Jurkat, Clone E6-1 (cell line): ENCODE measurements around the gene CEP41.
A peak's percentile ranks its signal among the peaks of the same experiment; 100 is the strongest.

Source experiments
- DNase-seq: peaks from one replicate; pipeline ENCODE4 v3.0.0-alpha.2; 2011; ENCODE audit warnings: low read depth, low spot score
- H3K4me3 ChIP-seq: 2 replicates; pipeline ENCODE4 v1.5.1; 2011; ENCODE audit warnings: mild to moderate bottlenecking, low read length, control low read depth, moderate library complexity

Gene CEP41

GRCh38 chr7:130396109-130396508 lies 44.7 kb downstream of the CEP41 start:
- no peak for DNase-seq

GRCh38 chr7:130395421-130395820 lies 45.4 kb downstream of the CEP41 start:
- DNase-seq = no peak
- no peak overlapping the region for H3K4me3 ChIP-seq

More at GRCh38 chr7:130396109-130396508, 44.7 kb downstream of the CEP41 start:
- no peak overlapping the region for H3K4me3 ChIP-seq

GRCh38 chr7:130394421-130395195 lies 46.2 kb downstream of the CEP41 start:
- H3K4me3 ChIP-seq = no peak overlapping the region; the same call in 1 of the 2 replicates

GRCh38 chr7:130393841-130394411 lies 46.9 kb downstream of the CEP41 start:
- no peak overlapping the region for H3K4me3 ChIP-seq
- DNase-seq = no peak

More at GRCh38 chr7:130394421-130395195, 46.2 kb downstream of the CEP41 start:
- peak; percentile 83 for DNase-seq

- no peak overlapping the region for H3K4me3 ChIP-seq
- DNase-seq = no peak
Measured at GRCh38 chr7:130393101-130393561, 47.7 kb downstream of the CEP41 start.

- DNase-seq = no peak
- H3K4me3 ChIP-seq = no peak overlapping the region
Measured at GRCh38 chr7:130390486-130390885, 50.3 kb downstream of the CEP41 start.

- DNase-seq = no peak
Measured at GRCh38 chr7:130388671-130389070, 52.1 kb downstream of the CEP41 start.

GRCh38 chr7:130387628-130388403 lies 53.0 kb downstream of the CEP41 start:
- H3K4me3 ChIP-seq = no peak overlapping the region
- DNase-seq = no peak

More at GRCh38 chr7:130388671-130389070, 52.1 kb downstream of the CEP41 start:
- H3K4me3 ChIP-seq = no peak overlapping the region

- no peak overlapping the region for H3K4me3 ChIP-seq
- no peak for DNase-seq
Measured at GRCh38 chr7:130387306-130387627, 53.5 kb downstream of the CEP41 start.

GRCh38 chr7:130386876-130387275 lies 53.9 kb downstream of the CEP41 start:
- no peak overlapping the region for H3K4me3 ChIP-seq
- no peak for DNase-seq

- H3K4me3 ChIP-seq = no peak overlapping the region
- no peak for DNase-seq
Measured at GRCh38 chr7:130385600-130386066, 55.2 kb downstream of the CEP41 start.

- no peak for DNase-seq
Measured at GRCh38 chr7:130384841-130385599, 55.8 kb downstream of the CEP41 start.

GRCh38 chr7:130384371-130384801 lies 56.4 kb downstream of the CEP41 start:
- H3K4me3 ChIP-seq = no peak overlapping the region
- no peak for DNase-seq

More at GRCh38 chr7:130384841-130385599, 55.8 kb downstream of the CEP41 start:
- H3K4me3 ChIP-seq = no peak overlapping the region

GRCh38 chr7:130383187-130383980 lies 57.4 kb downstream of the CEP41 start:
- H3K4me3 ChIP-seq = no peak overlapping the region
- no peak for DNase-seq

- H3K4me3 ChIP-seq = no peak overlapping the region
- no peak for DNase-seq
Measured at GRCh38 chr7:130381468-130382312, 59.1 kb downstream of the CEP41 start.

GRCh38 chr7:130380861-130381455 lies 59.9 kb downstream of the CEP41 start:
- DNase-seq = no peak
- H3K4me3 ChIP-seq = no peak overlapping the region
